Kidney tubule cell (primary cell): ENCODE data around the gene EXOC6B.
"Not testable (repeated sequence)": the region's sequence is repeated elsewhere in the genome, so short reads cannot be mapped to it uniquely, and the experiment has no call there.

ENCODE experiments used
- DNase-seq: peaks from one replicate; pipeline ENCODE4 v3.0.0-alpha.2; 2018; ENCODE audit warnings: low spot score

The EXOC6B gene

DNA sequence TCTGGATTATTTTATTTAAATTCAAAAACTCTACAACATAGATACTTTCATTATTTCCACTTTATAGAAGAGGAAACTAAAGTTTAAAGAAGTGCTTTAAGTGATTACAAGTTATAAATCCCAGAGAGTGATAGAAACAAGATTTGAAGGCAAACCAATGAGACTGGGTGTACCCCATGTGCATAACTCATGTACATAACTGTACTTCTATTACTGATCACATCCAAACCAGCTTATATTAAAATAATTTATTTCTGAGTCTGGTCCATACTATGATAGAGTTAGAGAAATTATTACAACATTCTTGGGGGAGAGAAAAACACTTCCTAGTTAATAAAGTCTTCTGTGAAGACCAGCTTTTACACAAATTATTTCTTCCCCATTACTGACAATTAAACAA, 221.4 kb downstream of the EXOC6B start:
- no peak for DNase-seq

DNA sequence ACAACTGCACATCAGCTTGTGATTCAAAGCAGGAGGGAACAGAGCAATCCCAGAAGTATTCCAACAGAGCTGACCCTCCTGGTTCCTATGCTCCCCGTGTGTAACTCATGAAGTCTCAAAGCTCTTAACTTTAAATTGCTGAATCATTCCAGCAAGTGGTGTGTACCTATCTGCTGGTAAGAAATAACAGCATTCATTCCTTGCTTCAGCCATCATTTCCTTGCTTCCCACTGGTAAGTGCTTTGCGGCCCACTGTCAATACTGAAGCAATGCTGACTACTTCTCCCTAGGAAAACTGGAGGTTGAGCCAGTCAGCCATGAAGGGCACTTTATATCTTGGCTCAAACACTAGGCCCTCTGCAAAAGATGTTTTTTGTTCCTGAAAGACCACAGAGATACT, 222.4 kb downstream of the EXOC6B start:
- DNase-seq, result peak; percentile 25

DNA sequence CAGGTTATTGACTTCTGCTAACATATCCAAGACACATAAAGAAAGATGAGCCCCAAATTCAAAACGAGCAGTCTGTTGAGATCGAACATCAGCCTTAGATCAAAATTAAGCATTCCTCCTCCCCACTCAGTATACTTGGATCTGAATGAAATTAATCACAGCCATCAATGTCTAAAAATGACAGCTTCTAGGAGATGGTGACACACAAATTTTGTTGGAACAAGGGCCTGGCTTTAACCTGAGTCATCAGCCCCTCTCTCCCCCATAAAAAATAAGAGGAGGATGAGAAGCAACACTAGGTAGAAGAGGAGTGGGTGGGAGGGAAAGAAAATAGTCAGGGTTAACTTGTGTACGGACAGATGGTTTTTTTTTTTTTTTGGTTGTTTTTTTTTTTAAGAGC, 223.1 kb downstream of the EXOC6B start:
- DNase-seq, result no peak

DNA sequence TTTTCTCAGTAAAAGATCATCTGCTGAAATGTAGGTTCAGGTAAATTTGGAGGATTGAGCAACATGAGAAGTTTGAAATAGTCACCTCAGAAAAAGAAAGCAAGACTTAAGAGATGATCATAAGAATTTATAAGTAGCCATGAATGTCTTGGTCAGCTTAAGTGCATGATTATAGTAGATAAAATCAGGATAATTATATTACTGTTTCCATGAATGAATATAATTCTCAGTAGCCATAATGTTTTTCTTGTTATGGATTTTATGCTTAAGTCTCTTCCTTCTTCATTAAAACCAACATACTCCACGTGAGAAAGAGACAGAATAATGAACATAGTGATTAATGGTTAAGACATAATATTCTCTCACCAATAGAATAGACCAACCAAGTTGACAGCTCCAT, 223.7 kb downstream of the EXOC6B start:
- DNase-seq, result no peak

DNA sequence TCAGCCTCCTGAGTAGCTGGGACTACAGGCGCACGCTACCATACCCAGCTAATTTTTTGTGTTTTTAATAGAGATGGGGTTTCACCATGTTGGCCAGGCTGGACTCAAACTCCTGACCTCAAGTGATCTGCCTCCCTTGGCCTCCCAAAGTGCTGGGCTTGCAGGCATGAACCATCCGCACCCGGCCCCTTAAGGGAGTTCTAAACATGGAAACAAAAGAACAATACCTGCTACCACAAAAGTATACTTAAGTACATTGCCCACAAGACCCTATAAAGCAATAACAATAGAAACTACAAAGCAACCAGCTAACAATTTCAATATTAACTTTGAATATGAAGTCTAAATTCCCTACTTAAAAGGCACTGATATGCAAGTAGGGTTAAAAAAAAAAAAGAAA, 242.0 kb downstream of the EXOC6B start:
- DNase-seq, result not testable (repeated sequence)

DNA sequence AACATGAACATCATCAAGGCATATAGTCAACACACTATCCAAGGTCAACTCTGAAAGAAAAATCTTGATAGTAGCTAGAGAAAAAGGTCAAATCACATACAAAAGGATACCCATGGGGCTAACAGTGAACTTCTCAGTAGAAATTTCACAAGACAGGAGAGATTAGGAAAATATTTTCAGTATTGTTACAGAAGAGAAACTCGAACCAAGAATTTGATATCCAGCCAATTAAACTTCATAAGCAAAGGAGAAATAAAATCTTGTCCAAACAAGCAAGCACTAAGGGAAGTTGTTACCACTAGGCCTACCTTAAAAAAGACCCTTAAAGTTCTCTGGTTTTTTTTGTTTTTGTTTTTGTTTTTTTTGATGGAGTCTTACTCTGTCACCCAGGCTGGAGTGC, 242.5 kb downstream of the EXOC6B start:
- no peak for DNase-seq

DNA sequence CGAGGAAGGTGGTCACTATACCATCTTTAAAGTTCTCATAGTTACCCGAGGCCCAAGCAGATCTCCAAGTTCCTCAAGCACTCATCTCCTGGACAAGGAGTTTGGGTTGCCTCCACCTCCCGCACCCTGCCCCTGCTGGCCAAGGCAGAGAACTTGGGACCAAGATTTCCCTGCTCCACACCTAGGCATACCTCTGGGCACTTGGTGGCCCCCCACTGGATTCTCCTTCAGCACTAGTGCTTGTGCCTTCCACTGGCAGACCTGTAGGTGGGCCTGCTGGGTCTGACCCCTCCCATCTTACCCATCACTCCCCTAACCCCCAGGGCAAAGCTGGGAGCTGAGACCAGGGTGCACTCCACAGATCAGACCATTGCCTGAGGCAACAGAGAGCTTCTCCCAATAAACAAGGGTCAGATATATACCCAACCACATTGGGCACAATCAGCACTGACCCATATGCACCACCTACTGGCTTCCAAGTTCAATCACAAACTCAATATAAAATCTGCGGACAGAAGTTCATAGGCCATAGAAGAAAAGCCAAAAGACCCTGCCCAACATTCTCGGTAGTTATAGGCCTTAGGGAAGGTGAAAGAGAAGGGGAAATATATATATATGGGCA, 244.2 kb downstream of the EXOC6B start:
- DNase-seq, result no peak

DNA sequence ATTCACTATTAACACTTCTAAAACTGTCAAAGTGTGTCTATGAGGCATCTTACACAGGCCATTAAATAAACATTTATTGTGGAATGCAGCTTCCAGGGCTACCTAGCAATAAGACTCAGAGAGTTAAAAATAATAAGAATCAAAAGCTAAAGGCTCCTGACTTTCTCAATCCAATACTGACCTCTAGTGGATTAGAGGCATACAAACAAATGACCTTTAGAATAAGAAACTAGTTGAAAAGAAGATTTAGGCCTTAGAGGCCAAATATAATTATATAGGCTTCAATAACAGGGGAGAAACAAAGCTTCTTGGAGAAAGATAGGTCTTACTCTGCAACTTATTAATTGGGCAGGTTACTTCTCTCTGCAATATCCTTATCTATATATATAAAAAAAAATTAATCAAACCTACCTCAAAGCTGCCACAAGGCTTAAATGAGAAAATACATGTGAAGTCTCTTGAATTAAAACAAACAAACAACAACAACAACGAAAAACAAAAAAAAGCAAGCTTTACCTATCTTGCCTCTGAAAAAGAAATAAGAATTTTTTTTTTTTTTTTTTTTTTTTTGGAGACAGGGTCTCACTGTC, 246.1 kb downstream of the EXOC6B start:
- DNase-seq, result peak; percentile 63

DNA sequence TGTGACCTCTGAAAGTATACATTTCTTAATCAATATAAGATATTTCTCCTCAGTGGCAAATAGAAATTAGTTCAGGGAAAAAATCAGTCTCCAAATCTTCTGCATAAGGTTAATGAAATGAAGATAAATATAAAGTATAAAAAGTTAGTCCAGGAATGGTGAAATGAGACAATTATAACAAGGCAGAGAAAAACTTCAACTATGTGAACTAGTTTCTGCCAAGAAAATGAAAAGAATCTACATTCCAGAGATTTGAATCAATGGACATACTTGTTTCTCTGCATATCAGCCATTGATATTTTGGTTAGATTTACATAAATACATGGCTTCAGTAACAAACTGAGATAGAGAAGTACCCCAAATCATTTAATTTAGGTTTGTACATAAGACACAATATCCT, 249.0 kb downstream of the EXOC6B start:
- DNase-seq, result no peak

DNA sequence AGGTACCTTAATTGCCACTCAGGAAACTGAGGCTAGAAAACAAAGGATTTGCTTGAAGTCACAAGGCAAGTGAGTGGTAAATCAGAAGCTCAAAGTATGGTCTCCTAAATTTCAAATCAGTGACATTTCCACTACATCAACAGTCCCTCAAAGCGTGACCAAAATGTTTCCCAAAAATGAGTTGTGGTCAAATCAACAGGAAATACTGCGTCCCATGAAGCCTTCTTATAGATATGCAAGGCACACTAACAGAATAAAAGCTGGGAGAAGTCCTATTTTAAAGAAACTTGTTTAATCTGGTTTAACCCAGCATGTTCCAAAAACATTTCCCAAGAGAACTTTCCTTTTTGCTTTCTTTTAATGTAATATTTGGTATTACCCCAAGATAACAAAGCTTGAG, 249.4 kb downstream of the EXOC6B start:
- no peak for DNase-seq

DNA sequence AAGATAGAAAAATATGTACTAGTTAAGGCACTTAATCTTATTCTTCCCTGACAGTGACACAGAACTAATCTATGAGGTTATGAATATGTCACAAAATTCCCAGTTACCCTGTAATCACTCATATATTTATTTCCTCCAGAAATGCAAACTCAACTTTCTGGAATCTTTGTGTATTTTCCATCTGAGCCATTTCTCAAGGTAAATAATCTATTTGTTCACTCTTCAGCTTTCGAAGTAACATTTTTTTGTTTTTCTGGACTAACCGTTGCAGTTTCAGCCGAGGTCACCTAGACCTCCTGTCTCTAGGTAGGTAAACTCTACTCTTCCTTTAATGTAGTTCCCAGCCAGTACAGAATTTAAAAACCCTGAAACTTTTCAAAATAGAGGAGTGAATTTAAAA, 250.9 kb downstream of the EXOC6B start:
- no peak for DNase-seq

DNA sequence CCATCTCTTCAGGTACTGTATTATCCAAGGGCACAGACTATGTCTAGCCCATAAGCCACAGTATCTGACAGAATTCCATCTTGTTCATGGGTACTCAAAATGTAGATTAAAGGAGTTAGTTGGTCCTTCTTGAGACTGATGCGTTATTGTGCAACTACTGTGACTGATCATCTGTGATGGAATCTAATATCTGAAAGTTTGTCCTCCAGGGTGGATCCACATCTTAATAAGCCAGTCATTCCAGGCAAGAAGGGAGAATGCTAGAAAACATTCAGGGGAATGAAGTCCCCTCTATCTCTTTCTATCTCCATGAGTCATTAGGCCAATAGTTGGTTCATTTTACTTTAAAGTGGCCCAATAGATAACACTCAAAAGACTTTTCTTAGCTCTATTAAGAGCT, 252.6 kb downstream of the EXOC6B start:
- DNase-seq, result no peak

DNA sequence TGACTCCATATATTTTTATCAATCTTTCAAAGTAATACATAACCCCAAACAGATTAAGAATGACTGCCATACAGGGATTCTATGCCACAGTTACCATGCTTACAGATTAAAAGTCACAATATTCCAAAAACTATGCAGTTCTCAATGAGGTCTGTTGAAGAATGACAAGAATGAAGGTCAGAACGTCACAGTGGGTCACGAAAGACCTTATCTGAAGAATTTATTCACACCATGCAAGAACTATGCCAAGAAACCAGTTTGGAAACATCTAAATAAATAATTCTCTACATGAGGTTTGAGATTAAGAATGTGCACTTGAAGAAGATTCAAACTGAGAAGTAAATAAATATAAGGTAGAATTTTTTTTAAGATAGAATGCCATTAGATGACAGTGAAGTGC, 253.3 kb downstream of the EXOC6B start:
- no peak for DNase-seq

DNA sequence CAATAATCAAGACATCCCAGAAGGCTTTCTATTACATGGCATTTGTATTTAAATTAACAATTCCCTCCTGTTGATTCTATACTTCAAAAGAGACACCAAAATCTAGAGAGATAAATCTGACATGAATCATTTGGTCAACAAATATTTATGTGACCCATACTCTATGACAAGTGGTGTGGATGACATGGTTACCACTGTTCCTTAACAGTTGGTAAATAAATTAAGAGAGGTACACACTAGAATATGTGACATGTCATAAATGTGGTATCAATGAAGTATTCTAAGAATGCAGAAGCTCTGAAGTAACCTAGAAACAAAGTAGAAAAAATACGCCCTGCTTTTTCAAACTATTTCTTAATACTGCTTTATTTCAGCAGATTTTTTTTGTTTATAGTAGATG, 255.4 kb downstream of the EXOC6B start:
- peak; percentile 56 for DNase-seq

DNA sequence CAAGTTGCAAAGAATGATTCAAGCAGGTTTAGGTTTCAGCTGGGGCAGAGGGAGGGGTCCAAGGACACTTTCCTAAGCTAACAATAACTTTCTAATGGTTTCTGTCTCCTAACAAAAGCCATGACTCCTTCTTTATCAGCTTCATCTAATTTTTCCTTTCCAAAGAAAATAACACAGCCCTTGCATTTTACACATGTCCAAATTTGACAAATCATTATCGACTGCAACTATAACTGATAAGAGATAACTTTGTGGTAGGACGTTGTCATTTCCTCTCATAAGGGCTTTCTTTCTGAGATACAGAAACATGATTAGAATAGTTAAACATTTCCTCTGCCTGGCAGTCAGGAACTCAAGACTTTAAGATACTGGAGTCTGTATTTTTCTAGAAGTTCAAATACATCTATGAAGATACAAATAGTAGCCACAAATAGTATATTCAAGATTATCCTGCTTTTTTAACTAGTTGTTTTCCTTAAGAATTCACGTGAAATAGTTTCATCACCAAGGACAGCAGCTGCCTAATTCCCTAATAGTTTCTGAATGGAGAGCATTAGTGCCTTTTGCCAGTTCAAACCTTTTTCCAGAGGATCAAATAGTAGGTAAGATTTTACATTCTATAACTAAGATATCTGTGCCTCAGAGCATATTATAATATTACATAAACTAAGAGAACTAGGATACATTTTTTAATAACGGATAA, 263.2 kb downstream of the EXOC6B start:
- DNase-seq, result no peak

DNA sequence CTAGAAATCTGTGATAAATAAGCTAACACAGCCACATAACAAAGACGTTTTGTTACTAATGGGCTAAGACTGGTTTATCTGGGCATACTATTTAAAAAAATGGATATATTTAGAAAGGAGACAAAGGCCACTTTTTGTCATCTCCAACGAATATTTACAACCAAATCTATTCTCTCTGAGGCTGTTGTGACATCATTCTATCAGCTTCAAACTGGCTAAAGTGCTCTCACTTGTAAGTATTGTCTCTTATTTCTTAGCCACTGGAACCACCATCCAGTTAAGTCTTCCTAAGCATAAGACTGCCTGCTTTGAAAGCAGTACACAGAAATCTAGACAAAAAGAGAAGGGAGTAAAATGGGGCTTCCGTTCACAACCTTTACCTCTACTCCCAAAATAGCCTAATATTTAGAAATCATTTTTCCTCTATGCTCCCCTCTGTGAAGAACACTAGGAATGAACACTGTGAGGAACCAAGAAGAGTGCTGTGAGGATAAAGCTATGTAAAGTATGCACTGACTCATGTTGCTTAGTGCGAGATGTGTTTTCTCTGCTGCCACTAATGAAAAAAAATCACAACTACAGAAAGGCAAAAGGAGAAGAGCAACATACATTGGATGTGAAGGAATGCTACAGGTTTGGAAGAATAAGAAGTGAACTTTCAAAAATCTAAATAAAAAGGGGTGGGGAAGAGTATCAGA, 264.1 kb downstream of the EXOC6B start:
- DNase-seq, result peak; percentile 55

DNA sequence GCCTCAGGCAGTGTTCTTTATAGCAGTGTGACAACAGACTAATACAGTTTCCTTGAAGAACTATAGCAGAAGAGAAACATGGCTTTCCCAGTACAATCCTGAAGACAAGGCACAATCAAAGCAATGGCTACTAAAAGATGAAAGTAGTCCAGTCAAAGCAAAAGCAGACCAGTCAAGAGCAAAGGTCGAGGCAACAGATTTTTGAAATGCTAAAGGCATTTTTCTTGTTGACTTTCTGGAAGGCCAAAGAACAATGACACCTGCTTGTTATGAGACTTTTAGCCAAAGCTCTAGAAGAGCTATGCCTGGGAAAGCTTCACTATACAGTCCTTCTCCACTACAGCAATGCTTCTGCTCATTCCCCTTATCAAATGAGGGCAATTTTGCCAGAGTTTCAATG, 269.9 kb downstream of the EXOC6B start:
- no peak for DNase-seq

DNA sequence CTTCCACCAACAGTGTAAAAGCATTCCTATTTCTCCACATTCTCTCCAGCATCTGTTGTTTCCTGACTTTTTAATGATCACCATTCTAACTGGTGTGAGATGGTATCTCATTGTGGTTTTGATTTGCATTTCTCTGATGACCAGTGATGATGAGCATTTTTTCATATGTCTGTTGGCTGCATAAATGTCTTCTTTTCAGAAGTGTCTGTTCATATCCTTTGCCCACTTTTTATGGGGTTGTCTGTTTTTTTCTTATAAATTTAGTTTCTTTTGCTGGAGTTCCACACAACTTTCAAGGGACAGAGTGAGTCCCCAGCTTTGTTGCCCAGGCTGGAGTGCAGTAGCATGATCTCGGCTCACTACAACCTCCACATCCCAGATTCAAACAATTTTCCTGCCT, 270.5 kb downstream of the EXOC6B start:
- DNase-seq, result not testable (repeated sequence)

DNA sequence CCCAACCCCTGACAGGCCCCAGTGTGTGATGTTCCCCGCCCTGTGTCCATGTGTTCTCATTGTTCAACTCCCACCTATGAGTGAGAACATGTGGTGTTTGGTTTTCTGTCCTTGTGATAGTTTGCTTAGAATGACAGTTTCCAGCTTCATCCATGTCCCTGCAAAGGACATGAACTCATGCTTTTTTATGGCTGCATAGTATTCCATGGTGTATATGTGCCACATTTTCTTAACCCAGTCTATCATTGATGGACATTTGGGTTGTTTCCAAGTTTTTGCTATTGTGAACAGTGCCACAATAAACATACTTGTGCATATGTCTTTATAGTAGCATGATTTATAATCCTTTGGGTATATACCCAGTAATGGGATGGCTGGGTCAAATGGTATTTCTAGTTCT, 270.9 kb downstream of the EXOC6B start:
- not testable (repeated sequence) for DNase-seq

DNA sequence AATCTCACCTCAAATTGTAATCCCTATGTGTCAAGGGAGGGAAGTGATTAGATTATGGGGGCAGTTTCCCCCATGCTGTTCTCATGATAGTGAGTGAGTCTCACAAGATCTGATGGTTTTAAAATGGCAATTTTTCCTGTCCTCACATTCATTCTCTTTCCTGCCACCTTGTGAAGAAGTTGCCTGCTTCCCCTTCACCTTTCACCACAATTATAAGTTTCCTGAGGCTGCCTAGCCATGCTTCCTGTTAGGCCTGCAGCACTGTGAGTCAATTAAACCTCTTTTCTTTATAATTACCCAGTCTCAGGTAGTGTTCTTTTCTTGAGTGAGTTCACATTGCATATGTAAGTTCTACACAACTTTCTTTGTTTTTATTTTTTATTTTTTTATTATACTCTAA, 271.5 kb downstream of the EXOC6B start:
- DNase-seq, result no peak

DNA sequence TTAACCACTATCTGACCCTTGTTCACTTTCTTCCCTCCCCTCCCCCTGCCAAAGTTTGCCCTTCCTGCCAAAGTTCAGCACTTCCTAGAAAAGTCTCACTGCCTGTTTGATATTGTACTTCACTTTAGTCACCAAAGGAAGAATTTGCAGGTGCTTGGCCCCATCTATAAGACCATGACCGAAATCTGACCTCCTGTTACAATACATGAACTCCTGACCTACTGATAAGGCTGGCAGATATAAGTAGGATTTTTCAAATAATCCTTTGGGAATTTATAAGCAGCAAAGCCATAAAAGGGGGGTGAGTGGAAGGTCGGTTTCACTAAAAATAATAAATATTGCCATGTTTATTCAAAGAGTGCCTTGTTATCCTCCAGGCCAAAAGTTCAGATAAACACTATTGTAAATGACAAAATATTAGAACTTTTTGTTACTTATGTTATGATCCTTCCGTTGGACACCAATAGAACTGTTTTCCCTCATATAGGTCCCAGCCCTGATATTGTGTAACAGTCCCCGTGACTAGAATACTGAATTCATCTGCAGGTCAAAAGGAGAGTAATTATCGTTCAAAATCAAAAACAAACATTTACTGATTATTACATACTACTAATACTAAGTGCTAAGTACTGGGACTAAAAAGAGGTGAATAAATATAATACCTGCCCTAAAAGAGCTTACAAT, 277.6 kb downstream of the EXOC6B start:
- DNase-seq, result no peak

DNA sequence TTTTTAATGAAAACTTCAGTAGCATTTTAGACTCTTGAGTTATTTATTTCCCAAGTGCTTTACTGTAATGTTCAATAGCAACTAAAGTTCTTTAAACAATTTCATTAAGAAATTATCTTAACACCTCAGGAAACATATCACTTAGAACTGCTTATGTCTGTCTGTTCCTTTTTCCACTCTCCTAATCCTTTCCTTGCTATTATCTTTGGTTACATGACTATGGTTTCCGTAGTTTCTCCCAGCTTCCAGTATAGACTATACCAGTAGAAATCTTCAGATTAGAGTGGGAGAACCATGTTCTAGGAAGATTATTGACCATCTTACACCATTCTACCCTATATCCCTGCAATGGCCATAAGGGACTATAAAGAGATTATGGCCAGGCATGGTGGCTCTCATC, 280.0 kb downstream of the EXOC6B start:
- no peak for DNase-seq

DNA sequence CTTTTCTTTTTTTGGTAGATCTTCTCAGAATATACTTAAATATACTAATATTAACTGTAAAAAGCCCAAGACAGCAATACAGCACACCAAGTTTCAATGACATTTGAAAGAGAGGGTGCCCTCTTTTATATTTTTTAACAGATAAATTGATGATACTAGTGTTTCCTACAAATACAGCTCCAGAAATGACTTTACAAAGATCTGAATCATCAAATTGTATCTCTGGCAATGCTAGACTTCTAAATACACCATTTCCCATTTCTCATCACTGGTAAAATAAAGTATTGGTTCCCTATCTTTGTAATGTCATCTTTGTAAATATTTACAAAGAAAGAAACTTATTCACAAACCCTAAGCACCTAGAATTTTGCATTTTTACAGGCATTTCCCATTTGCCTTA, 281.3 kb downstream of the EXOC6B start:
- DNase-seq, result no peak
